NCI-H2171 (cell line): ENCODE measurements around the gene MAGI2.
"Not testable (repeated sequence)": the region's sequence is repeated elsewhere in the genome, so short reads cannot be mapped to it uniquely, and the experiment has no call there.

Experiments used
- DNase-seq: peaks from one replicate; lab custom pipeline; 2025; lab: John Stamatoyannopoulos, UW

MAGI2 gene

GRCh38 chr7:79157281-79157680, 296.2 kb downstream of the MAGI2 start:
- no peak for DNase-seq

DNA sequence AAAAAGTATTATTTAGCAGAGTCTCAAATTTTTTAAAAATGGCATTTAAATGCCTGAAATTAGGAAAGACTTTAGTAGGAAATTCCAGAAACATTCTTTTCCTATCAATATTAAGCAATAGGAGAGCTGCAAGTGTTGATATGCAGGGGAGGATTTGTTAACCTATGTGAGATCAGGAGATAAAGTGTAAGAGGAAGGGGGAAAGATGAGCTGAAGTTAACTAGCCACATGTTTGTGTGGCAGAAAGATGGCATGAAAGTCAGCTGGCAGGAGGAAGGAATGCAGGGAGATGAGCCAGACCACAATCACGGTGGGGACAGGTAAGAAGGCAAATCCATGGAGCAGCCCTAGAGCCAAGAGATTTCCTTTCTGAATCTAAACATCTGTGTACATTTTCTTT, 303.6 kb downstream of the MAGI2 start:
- no peak for DNase-seq

GRCh38 chr7:79142706-79143105, 310.8 kb downstream of the MAGI2 start:
- DNase-seq: peak; percentile 60

GRCh38 chr7:79141252-79141651, 312.2 kb downstream of the MAGI2 start:
- no peak for DNase-seq

DNA sequence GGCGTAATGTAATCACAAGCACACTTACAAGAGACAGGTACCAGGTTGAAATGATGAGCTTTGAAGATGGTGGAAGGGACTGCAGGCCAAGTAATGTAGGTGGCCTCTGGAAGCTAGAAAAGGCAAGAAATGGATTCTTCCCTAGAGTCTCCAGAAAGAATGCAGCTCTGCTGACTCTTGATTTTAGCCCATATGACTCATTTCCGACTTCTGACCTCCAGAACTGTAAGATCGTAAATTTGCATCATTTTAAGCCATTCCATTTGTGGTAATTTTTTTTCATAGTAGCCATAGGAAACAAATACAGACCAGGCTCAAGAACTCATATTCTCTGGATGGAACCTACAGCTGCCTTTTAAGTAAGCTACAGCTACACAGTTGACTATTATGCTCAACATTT, 315.5 kb downstream of the MAGI2 start:
- DNase-seq: no peak

GRCh38 chr7:79132844-79133451, 320.5 kb downstream of the MAGI2 start:
- DNase-seq: no peak

DNA sequence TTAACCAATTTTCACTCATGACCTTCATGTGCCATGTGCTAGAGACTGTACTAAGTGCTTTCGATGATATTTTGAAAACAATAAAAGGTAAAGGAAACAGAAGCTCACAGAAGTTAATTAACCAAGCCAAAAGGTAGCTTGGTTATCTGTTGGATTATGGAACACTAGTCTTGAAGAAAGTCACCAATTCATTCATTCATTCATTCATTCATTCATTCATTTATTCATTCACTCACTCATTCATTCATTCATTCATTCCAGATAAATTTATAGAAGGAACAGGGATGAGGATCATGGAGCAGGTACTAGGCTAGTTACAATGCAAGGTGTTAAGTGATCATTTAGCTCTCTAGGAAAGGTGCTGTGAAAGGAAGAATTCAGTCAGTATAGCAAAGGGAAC, 322.8 kb downstream of the MAGI2 start:
- DNase-seq: no peak

DNA sequence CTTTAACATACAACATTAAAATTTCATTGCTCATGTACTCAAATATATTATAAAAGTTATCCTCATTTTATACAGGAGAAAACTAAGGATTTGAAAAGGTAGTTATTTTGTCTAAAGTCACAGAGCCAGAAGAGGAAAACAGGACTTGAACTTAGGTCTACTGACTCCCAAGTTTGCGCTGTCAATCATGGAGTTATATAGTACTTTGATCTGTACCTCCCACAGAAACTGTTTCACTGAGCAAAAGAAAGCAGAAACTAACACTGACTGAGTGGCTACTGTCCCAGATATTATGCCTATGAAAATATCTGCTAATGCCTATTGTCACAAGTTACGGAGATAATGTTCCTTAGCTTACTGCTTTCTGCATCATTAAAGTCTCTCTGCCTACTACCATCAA, 329.1 kb downstream of the MAGI2 start:
- DNase-seq: no peak

- DNase-seq: no peak
Observed at GRCh38 chr7:79118143-79118542, 335.3 kb downstream of the MAGI2 start.

DNA sequence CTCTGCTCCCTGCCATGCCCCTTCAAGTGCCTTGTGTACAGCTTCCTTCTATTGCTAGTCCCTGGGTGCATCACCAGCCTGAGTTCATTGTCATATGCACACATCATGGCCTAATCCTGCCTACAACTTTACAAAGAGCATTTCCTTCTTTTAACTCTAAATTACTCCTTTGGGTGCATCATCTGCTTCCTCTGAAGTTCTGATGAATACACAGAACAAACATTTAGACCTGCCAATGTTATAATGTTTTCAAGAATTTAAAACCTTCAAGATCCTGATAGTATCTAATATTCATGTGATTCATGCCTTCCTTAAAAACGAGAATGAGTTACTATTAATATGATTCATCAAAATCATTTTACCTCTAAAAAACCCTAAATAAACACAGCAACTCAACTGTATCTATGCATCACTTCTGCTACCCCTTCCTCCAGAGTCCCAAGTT, 357.1 kb downstream of the MAGI2 start:
- no peak for DNase-seq

DNA sequence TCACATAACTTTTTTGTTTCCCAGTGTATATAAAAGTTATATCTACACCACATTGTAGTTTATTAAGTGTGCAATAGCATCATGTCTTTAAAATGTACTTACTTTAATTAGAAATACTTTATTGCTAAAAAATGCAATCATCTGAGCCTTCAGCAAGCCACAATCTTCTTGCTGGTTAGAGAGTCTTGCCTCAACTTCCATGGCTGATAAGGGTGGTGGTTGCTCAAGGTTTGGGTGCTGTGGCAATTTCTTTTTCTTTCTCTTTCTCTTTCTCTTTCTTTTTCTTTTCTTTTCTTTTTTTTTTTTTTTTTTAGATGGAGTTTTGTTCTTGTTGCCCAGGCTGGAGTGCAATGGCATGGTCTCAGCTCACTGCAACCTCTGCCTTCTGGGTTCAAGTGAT, 360.0 kb downstream of the MAGI2 start:
- no peak for DNase-seq

GRCh38 chr7:79091661-79092060, 361.8 kb downstream of the MAGI2 start:
- DNase-seq: no peak

GRCh38 chr7:79091011-79091410, 362.5 kb downstream of the MAGI2 start:
- no peak for DNase-seq

DNA sequence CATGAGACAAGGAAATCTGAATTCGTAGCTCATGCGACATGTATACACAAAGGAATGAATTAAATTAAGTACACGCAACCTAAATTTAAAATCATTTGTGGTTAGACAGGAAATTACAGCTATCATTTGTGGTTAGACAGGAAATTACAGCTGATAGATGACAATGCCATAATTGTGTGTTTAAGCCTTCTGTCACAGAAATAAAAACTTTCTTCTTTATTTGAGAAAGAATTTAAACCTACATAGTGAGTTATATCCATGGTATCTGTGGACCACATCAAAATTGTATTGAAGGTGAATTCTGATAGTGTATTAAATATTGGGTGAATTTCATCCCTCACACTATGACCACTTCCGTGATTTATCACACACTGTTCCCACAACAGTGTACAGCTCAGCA, 362.9 kb downstream of the MAGI2 start:
- no peak for DNase-seq

DNA sequence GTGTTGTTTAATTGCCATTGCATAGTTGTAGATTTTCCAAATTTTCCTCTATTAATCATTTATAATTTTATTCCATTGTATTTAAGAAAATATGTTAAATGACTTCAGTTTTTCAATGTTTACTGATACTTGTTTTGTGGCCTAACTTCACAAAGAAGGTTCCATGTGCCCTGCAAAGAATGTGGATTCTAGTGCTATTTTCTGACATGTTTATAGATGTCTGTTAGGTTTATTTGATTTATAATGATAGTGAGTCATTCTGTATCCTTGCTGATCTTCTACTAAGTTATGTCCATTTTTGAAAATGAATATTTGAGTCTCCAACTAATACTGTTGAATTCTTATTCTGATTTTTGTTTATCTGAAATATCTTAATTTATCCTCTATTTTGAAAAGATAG, 369.0 kb downstream of the MAGI2 start:
- no peak for DNase-seq

GRCh38 chr7:79079919-79080554, 373.4 kb downstream of the MAGI2 start:
- DNase-seq: no peak

DNA sequence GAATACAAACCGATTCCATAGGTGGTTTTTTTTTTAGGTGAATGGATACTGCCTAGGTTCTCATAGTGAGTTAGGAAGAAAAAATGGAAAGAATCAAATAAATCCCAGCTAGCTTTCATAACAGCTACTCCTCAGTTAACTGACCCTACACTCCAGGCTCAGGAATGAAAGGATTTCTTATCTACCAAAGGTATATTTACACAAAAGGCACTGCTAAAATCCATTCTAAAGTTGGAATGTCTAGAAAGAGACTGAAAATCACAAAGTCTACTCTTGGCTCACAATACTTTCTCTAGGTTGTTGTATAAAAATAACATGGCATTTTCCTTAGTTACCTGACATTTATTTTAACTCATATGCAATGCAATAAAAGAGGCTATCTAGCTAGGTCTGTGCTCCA, 375.2 kb downstream of the MAGI2 start:
- DNase-seq: no peak

GRCh38 chr7:79071187-79071586, 382.3 kb downstream of the MAGI2 start:
- not testable (repeated sequence) for DNase-seq

- DNase-seq: no peak
Observed at GRCh38 chr7:79064187-79064823, 389.2 kb downstream of the MAGI2 start.

GRCh38 chr7:79063019-79063698, 390.3 kb downstream of the MAGI2 start:
- DNase-seq: no peak

GRCh38 chr7:79060498-79060897, 393.0 kb downstream of the MAGI2 start:
- DNase-seq: no peak

GRCh38 chr7:79055722-79056415, 397.6 kb downstream of the MAGI2 start:
- no peak for DNase-seq
